Stimulated activated naive CD8-positive, alpha-beta T cell treated with anti-CD3 and anti-CD28 coated beads, Interleukin-15, Interleukin-2, amounts not matched to agents 100 ng/mL and 50 ng/mL, for 24 hours (primary cell): ENCODE results near the gene ATP8B1.
"Not testable (repeated sequence)": the region's sequence is repeated elsewhere in the genome, so short reads cannot be mapped to it uniquely, and the experiment has no call there.

Experiments used
- H3K27ac Mint-ChIP-seq: one replicate; pipeline ENCODE4 v1.8.0; 2021; ENCODE audit warnings: mild to moderate bottlenecking, mixed read lengths
- H3K27me3 Mint-ChIP-seq: one replicate; pipeline ENCODE4 v1.8.0; 2021; ENCODE audit warnings: mixed read lengths
- H3K36me3 Mint-ChIP-seq: one replicate; pipeline ENCODE4 v1.8.0; 2021; ENCODE audit warnings: low read depth, mixed read lengths
- H3K4me1 Mint-ChIP-seq: one replicate; pipeline ENCODE4 v1.8.0; 2021; ENCODE audit warnings: low read depth, mixed read lengths
- H3K4me3 Mint-ChIP-seq: one replicate; pipeline ENCODE4 v1.8.0; 2021; ENCODE audit warnings: mild to moderate bottlenecking, mixed read lengths
- H3K9me3 Mint-ChIP-seq: one replicate; pipeline ENCODE4 v1.8.0; 2021; ENCODE audit warnings: mixed read lengths

The ATP8B1 gene

DNA sequence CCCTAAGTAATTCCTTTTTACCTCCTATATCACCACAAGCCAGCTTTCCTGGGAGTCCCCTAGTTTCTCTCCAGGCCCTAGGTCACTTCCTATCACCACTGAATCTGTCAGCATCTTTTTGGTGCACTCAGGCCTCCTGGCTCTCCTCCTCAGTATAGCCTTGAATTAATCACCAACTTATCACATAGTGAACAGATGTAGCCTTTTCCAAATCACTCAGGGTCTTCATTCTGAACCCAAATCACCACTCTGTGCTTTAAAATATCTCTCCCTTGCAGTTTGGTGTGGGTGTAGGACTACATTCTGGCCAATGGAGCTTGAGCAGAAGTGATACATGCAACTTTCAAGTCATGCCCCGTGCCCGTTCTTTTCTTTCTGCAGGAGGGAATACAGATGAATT is 29.6 kb upstream of the ATP8B1 start:
- Mint-ChIP-seq H3K36me3 (peaks cover 11% of the 10 kb centered on the region), H3K27ac (peak overlapping the region; percentile 75), H3K27me3 (peaks cover 25% of the 10 kb centered on the region), H3K4me1 (peaks cover 43% of the 10 kb centered on the region), H3K9me3 (peaks cover 12% of the 10 kb centered on the region), H3K4me3 (no peak overlapping the region)

DNA sequence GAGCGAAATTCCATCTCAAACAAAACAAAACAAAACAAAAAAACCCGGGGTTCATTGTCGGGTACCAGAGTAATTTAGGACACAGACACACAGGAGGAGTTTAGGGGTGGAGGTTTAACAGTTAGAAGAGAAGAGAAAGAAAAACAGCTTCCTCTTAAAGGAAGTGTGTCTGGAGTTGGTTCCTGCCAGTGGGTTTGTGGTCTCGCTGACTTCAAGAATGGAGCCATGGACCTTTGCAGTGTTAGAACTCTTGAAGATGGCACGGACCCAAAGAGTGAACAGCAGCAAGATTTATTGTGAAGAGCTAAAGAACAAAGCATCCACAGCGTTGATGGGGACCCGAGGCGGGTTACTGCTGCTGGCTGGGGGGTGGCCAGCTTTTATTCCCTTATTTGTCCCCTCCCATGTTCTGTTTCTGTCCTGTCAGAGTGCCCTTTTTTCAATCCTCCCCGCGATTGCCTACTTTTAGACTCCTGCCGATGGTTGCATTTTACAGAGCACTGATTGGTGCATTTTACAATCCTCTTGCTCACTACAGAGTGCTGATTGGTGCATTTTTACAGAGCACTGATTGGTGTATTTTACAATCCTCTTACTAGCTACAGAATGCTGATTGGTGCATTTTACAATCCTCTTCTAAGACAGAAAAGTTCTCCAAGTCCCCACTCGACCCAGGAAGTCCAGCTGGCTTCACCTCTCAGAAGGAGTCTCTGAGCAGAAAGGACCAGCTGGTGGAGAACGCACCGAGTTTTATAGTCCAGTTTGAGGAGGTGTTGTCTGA is 28.7 kb upstream of the ATP8B1 start:
- H3K27ac Mint-ChIP-seq, result no peak overlapping the region
- peaks cover 11% of the 10 kb centered on the region for H3K36me3 Mint-ChIP-seq
- H3K4me1 Mint-ChIP-seq, result peaks cover 37% of the 10 kb centered on the region
- H3K27me3 Mint-ChIP-seq, result peaks cover 22% of the 10 kb centered on the region
- H3K9me3 Mint-ChIP-seq, result peaks cover 12% of the 10 kb centered on the region
- no peak overlapping the region for H3K4me3 Mint-ChIP-seq

DNA sequence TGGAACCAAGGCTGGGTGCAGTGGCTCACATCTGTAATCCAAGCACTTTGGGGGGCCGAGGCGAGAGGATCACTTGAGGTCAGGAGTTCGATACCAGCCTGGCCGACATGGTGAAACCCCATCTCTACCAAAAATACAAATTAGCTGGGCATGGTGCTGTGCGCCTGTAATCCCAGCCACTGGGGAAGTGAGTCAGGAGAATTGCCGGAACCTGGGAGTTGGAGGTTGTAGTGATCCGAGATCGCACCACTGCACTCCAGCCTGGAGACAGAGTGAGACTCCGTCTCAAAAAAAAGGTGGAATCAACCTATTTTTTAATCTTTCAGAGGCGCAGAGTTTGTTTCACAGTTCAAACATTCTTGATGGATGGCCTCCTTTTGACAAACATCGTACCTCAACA is 24.5 kb upstream of the ATP8B1 start:
- peaks cover 11% of the 10 kb centered on the region for H3K36me3 Mint-ChIP-seq
- peaks cover 9% of the 10 kb centered on the region for H3K9me3 Mint-ChIP-seq
- H3K4me1 Mint-ChIP-seq, result peaks cover 17% of the 10 kb centered on the region
- H3K27me3 Mint-ChIP-seq, result peaks cover 10% of the 10 kb centered on the region
- H3K4me3 Mint-ChIP-seq, result no peak overlapping the region
- H3K27ac Mint-ChIP-seq, result no peak overlapping the region

DNA sequence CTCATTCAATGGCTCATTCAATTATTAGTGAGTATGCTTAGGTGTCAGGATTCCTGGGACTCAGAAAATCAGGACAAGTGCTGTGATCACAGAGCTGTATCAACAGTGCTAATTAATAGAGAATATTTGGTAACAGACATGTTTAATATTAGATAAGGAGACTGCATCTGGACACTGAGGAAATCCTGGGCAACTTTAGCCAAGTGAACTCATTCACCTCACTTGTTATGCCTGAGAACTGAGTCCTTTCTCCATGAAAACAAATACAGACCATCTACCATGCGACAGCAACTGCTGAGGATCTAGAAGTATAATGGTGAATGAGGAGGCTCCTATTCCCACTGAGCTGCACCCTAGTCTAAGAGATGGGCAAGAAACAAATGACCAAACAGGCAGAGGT is 23.1 kb upstream of the ATP8B1 start:
- Mint-ChIP-seq H3K4me1 (peaks cover 3% of the 10 kb centered on the region), H3K4me3 (no peak overlapping the region), H3K27ac (no peak overlapping the region), H3K9me3 (no peaks in the 10 kb centered on the region), H3K36me3 (peaks cover 4% of the 10 kb centered on the region), H3K27me3 (peaks cover 4% of the 10 kb centered on the region)

GRCh38 chr18:57820583-57820982 is 17.5 kb upstream of the ATP8B1 start:
- not testable (repeated sequence) for H3K36me3 Mint-ChIP-seq, H3K27ac Mint-ChIP-seq, H3K9me3 Mint-ChIP-seq, H3K4me3 Mint-ChIP-seq, H3K4me1 Mint-ChIP-seq
- H3K27me3 Mint-ChIP-seq, result peaks cover 12% of the 10 kb centered on the region

- no peaks in the 10 kb centered on the region for H3K36me3 Mint-ChIP-seq
- peaks cover 12% of the 10 kb centered on the region for H3K27me3 Mint-ChIP-seq
- H3K4me1 Mint-ChIP-seq, result peaks cover 4% of the 10 kb centered on the region
- H3K27ac Mint-ChIP-seq, result no peak overlapping the region
- H3K4me3 Mint-ChIP-seq, result no peak overlapping the region
- no peaks in the 10 kb centered on the region for H3K9me3 Mint-ChIP-seq
These were observed 16.8 kb upstream of the ATP8B1 start for GRCh38 chr18:57819671-57820460.

DNA sequence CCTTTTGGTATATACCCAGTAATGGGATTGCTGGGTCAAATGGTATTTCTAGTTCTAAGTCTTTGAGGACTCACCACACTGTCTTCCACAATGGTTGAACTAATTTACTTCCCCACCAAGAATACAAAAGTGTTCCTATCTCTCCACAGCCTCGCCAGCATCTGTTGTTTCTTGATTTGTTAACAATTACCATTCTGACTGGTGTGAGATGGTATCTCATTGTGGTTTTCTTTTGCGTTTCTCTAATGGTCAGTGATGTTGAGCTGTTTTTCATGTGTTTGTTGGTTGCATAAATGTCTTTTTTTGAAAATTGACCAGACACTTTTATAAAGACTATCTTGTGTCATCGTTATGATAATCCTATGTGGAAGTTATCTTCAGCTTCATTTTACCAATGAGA is 16.0 kb upstream of the ATP8B1 start:
- no peak overlapping the region for H3K27ac Mint-ChIP-seq
- H3K9me3 Mint-ChIP-seq, result peaks cover 1% of the 10 kb centered on the region
- peaks cover 1% of the 10 kb centered on the region for H3K36me3 Mint-ChIP-seq
- peaks cover 4% of the 10 kb centered on the region for H3K4me1 Mint-ChIP-seq
- peaks cover 14% of the 10 kb centered on the region for H3K27me3 Mint-ChIP-seq
- no peak overlapping the region for H3K4me3 Mint-ChIP-seq

GRCh38 chr18:57816208-57816954 is 13.3 kb upstream of the ATP8B1 start:
- no peak overlapping the region for H3K4me3 Mint-ChIP-seq
- H3K9me3 Mint-ChIP-seq, result peaks cover 10% of the 10 kb centered on the region
- H3K36me3 Mint-ChIP-seq, result peaks cover 9% of the 10 kb centered on the region
- H3K4me1 Mint-ChIP-seq, result peaks cover 4% of the 10 kb centered on the region
- H3K27ac Mint-ChIP-seq, result no peak overlapping the region
- H3K27me3 Mint-ChIP-seq, result peaks cover 25% of the 10 kb centered on the region

- Mint-ChIP-seq H3K4me3 (no peak overlapping the region), H3K9me3 (peaks cover 13% of the 10 kb centered on the region), H3K27ac (no peak overlapping the region), H3K27me3 (peaks cover 24% of the 10 kb centered on the region), H3K36me3 (peaks cover 9% of the 10 kb centered on the region), H3K4me1 (no peaks in the 10 kb centered on the region)
These were observed 11.4 kb upstream of the ATP8B1 start for GRCh38 chr18:57814555-57814954.

- Mint-ChIP-seq H3K9me3 (peaks cover 13% of the 10 kb centered on the region), H3K4me3 (no peak overlapping the region), H3K27ac (no peak overlapping the region), H3K36me3 (peaks cover 9% of the 10 kb centered on the region), H3K27me3 (peaks cover 36% of the 10 kb centered on the region), H3K4me1 (no peaks in the 10 kb centered on the region)
These were observed 10.1 kb upstream of the ATP8B1 start for GRCh38 chr18:57813245-57813644.

DNA sequence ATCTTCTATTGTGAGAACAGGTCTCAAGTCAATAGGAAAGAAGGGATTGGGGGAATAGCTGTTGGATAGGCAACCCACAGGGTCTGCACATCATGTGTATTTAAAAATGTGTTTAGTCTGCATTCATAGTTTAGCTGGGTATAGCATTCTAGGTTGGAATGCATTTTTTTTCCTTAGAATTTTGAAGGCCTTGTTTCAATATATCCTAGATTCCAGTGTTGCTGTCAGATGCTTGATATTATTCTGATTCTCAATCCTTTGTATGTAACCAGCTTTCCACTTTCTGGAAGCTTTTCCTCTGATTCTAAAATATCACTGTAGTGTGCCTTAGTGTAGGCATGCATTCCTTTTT is 9.0 kb upstream of the ATP8B1 start:
- peaks cover 13% of the 10 kb centered on the region for H3K9me3 Mint-ChIP-seq
- H3K4me1 Mint-ChIP-seq, result no peaks in the 10 kb centered on the region
- peaks cover 37% of the 10 kb centered on the region for H3K27me3 Mint-ChIP-seq
- H3K4me3 Mint-ChIP-seq, result no peak overlapping the region
- H3K27ac Mint-ChIP-seq, result no peak overlapping the region
- peaks cover 9% of the 10 kb centered on the region for H3K36me3 Mint-ChIP-seq

DNA sequence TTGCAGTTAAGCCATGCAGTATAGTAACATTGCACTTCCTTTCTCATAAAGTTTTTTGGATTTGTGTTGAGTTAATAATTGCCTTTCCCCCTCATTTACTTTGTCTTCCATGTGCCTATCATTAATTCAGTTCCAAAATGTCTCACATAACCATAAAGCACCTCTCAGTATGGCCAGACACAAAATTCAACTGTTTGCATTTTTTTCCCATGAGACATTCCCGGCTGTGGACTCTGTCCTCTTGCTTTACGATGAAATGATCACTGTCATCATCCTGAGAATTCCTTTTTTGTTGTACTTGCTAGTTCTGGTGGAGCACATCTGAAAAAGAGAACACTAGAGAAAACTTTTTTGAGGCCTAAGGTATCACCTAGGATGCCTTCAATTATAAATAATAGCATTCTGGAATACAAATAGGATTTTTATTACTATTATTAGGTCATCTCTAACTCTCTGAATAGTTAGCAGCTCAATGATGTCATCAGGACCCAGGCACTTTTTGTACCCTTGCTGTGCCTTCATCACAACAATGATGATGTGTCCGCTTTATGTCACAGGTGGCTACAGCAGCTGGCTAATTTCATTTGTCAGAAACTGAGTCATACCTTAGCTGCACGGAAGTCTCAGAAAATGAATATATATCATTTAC is 8.5 kb upstream of the ATP8B1 start:
- Mint-ChIP-seq H3K27ac (no peak overlapping the region), H3K4me3 (no peak overlapping the region), H3K36me3 (peaks cover 9% of the 10 kb centered on the region), H3K9me3 (peaks cover 13% of the 10 kb centered on the region), H3K4me1 (no peaks in the 10 kb centered on the region), H3K27me3 (peaks cover 40% of the 10 kb centered on the region)

GRCh38 chr18:57809190-57809589 is 6.1 kb upstream of the ATP8B1 start:
- peaks cover 49% of the 10 kb centered on the region for H3K27me3 Mint-ChIP-seq
- H3K9me3 Mint-ChIP-seq, result peaks cover 13% of the 10 kb centered on the region
- no peak overlapping the region for H3K27ac Mint-ChIP-seq
- H3K36me3 Mint-ChIP-seq, result peaks cover 9% of the 10 kb centered on the region
- no peak overlapping the region for H3K4me3 Mint-ChIP-seq
- no peaks in the 10 kb centered on the region for H3K4me1 Mint-ChIP-seq

- H3K4me1 Mint-ChIP-seq, result no peaks in the 10 kb centered on the region
- peaks cover 6% of the 10 kb centered on the region for H3K9me3 Mint-ChIP-seq
- no peaks in the 10 kb centered on the region for H3K36me3 Mint-ChIP-seq
- H3K4me3 Mint-ChIP-seq, result no peak overlapping the region
- no peak overlapping the region for H3K27ac Mint-ChIP-seq
- peaks cover 48% of the 10 kb centered on the region for H3K27me3 Mint-ChIP-seq
These were observed 4.4 kb upstream of the ATP8B1 start for GRCh38 chr18:57807336-57808117.
